ENCODE results near the gene XPO1.

The XPO1 gene

DNA sequence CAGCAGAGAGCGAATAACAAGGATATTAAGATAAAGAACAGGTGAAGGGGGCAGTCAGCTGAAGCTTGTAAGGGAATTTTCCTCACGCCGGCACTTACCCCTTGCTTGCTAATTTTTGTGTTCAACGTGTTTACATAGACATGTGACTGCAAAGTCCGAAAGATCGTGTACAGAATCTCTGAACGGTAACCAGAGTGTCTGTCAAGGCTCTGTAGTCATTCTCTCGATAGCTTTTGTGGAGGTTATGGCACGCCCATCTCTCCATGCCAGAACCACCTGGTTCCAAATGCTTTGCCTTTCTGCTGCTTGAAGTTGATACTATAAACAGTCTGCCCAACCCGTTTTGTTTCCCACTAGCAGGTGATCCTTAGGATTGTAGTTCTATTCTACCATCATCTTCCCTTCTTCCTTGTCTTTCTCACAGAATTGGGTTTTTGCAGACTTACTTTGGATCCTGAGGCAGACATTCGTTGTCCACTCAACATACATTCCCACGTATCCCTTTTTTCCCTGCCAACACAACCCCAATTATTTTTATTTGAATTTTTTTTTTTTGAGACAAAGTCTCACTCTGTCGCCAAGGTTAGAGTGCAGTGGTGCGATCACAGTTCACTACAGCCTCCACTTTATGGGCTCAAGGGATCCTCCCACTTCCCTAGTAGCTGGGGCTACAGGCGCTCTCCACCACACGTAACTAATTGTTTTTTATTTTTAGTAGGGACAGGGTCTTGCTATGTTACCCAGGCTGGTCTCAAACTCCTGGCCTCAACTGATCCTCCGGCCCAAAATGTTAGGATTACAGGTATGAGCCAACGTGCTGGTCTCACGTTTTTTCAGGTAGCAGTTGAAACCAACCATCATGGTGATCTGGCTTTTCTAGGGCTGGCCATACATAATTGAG is 66.0 kb downstream of the XPO1 start:
- TF ChIP-seq, protein P1, sequence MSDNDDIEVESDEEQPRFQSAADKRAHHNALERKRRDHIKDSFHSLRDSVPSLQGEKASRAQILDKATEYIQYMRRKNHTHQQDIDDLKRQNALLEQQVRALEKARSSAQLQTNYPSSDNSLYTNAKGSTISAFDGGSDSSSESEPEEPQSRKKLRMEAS (IDR thresholded peaks at IDR 0.05), result peak; percentile 6; the same call in 1 of the 2 replicates
- TF ChIP-seq NFIC (IDR thresholded peaks at IDR 0.05), result no peak

DNA sequence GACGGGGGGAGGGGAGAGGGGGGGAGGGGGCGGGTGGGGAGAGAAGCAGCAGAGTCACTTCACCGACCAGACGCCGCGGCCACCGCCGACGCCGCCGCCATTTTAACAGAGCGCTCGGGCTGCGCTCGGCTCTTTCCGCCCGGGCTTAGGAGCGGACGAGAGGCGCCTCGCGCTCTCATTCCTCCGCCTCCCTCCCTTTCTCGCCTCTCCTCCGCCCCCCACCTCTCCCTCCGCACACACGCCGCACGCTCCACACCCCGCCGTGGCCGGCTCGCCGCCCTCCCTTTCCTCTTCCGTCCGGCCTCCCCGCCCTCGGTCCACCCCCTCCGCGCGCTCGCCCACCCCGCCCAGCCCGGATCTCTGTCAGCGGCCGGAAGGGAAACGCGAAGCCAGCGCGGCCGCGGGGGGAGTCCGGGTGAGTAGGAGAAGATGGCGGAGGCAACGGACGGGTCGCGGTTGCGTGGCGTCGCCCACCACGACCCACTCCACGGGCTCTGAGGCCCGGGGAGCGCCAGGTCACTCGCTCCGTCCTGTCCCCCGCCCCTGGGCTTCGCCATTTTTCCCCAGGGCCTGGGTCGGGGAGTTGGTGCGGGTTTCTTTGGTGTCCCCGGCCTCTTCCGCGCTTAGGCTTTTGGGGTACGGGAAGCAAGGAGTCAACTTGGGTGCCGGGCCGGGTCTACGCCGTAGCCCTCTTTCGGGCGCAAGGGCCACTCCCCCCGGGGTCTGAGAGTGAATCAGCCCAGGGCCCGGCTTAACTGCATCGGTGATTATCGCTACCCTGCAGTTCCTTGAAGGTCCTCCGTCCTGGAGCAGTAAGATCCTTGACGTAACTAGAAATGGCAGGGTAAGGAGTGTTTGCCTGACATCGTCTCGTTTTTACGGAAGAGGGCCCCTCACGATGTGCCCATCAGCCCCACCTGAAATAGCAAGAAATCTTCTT is 66.9 kb downstream of the XPO1 start, which contains the start of gene USP34:
USP34 (minus strand) TSS at position 123 of the 940 bp plus-strand sequence. CDS start 395 bp downstream, outside the sequence.
- TF ChIP-seq, protein P1 (IDR thresholded peaks at IDR 0.05), result peak; percentile 65
- TF ChIP-seq NFIC (IDR thresholded peaks at IDR 0.05) (peak; percentile 43), TCF12 (IDR thresholded peaks at IDR 0.05; ENCODE audit: low read depth) (peak; percentile 52; the same call in 1 of the 2 replicates), TAF1 (IDR thresholded peaks at IDR 0.05; ENCODE audit: low read depth) (peak; percentile 92), ZBTB7A (IDR thresholded peaks at IDR 0.05; ENCODE audit: low read depth) (0 out of 2 replicates have a peak, but pooled peaks have one; percentile 54), RAD21 (IDR thresholded peaks at IDR 0.05; ENCODE audit: low read depth) (no peak), FOXM1 (IDR thresholded peaks at IDR 0.05; ENCODE audit: borderline replicate concordance, low read depth) (0 out of 2 replicates have a peak, but pooled peaks have one; percentile 23), CEBPB (IDR thresholded peaks at IDR 0.05) (no peak), EP300 (IDR thresholded peaks at IDR 0.05; ENCODE audit: borderline replicate concordance) (no peak), TEAD4 (IDR thresholded peaks at IDR 0.05) (no peak), YY1 (IDR thresholded peaks at IDR 0.05; ENCODE audit: low read depth) (peak; percentile 87)
- TF ChIP-seq, protein P2, sequence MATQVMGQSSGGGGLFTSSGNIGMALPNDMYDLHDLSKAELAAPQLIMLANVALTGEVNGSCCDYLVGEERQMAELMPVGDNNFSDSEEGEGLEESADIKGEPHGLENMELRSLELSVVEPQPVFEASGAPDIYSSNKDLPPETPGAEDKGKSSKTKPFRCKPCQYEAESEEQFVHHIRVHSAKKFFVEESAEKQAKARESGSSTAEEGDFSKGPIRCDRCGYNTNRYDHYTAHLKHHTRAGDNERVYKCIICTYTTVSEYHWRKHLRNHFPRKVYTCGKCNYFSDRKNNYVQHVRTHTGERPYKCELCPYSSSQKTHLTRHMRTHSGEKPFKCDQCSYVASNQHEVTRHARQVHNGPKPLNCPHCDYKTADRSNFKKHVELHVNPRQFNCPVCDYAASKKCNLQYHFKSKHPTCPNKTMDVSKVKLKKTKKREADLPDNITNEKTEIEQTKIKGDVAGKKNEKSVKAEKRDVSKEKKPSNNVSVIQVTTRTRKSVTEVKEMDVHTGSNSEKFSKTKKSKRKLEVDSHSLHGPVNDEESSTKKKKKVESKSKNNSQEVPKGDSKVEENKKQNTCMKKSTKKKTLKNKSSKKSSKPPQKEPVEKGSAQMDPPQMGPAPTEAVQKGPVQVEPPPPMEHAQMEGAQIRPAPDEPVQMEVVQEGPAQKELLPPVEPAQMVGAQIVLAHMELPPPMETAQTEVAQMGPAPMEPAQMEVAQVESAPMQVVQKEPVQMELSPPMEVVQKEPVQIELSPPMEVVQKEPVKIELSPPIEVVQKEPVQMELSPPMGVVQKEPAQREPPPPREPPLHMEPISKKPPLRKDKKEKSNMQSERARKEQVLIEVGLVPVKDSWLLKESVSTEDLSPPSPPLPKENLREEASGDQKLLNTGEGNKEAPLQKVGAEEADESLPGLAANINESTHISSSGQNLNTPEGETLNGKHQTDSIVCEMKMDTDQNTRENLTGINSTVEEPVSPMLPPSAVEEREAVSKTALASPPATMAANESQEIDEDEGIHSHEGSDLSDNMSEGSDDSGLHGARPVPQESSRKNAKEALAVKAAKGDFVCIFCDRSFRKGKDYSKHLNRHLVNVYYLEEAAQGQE (IDR thresholded peaks at IDR 0.05; ENCODE audit: low read depth), result 0 out of 2 replicates have a peak, but pooled peaks have one; percentile 8
- TF ChIP-seq, protein P3, sequence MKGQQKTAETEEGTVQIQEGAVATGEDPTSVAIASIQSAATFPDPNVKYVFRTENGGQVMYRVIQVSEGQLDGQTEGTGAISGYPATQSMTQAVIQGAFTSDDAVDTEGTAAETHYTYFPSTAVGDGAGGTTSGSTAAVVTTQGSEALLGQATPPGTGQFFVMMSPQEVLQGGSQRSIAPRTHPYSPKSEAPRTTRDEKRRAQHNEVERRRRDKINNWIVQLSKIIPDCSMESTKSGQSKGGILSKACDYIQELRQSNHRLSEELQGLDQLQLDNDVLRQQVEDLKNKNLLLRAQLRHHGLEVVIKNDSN (IDR thresholded peaks at IDR 0.05), result no peak

DNA sequence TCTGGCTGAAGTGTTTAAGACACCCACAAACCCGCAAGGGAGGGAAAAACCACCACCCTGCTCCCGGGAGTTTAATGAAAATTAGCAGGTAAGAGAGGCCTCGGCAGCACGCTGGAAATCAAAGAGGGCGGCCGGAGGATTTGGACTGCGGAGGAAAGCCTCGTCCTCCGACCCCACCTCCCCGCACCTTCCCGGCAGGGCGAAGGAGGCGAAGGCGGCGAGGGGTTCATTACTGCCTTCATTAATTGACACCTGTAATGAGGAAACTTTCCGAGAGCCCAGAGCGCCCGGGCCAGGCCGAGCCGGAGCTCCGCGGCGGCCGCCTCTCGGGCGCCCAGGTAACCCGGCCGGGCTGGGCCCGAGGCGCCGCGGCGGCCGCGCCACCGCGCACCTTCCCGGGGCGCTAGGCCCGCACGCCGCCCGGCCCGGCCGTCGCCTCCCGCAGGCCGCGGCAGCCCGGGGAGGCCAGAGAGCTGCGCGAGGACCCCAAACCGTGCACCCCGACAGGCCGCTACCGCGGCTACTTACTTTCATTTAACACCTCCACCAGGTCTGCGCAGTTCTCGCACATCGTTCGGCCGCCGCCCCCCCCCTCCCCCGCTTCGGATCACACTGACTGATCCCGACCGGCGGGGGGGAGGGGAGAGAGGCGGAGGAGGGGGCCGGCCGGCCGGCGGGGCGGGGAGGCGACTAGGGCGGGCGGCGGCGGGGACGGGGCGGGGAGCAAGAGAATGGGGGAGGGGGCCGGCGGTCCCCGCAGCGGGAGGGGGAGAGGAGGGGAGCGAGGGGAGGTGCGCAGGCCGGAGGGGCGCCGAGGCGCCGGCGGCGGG is 67.8 kb downstream of the XPO1 start:
- TF ChIP-seq, protein P3 (IDR thresholded peaks at IDR 0.05), result no peak
- TF ChIP-seq, protein P2 (IDR thresholded peaks at IDR 0.05; ENCODE audit: low read depth), result no peak
- no peak for TF ChIP-seq TCF12 (IDR thresholded peaks at IDR 0.05; ENCODE audit: low read depth)
- TF ChIP-seq EGR1 (IDR thresholded peaks at IDR 0.05), result peak; percentile 45; the same call in 1 of the 2 replicates
- TF ChIP-seq TEAD4 (IDR thresholded peaks at IDR 0.05), result no peak
- no peak for TF ChIP-seq RAD21 (IDR thresholded peaks at IDR 0.05; ENCODE audit: low read depth)
- TF ChIP-seq, protein P1 (IDR thresholded peaks at IDR 0.05), result no peak; the same call in 1 of the 2 replicates

DNA sequence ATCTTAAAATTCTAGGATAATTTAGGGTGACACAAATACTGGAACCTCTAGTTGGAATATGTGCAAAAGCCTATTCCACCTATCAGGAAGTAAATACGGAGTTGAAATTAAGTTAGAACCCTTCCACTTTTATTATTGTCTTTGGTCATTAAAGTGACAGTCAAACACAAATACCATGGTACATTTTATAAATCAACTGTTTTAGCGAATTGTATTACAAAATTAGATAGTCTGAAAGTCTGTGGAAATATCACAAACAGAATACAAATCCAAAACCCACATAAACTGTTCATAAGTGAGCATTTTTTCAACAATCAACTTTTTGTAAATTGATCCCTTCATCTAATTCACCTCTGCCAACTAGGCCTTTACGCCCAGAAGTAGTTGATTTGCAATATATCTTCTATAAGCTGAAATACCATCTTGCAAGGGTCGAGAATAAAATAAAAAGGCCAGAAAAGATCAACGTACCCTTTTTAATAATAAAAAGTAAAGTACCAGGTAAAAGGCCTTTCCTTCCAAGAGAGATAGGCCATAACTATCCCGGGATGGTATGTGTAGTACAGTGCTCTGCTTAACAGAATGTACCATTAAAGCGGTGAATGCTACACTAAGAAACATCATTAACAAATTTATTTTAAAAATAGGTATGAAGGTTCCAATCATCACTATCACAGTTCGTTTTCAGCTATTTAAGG is 68.6 kb downstream of the XPO1 start:
- no peak for TF ChIP-seq EP300 (IDR thresholded peaks at IDR 0.05; ENCODE audit: borderline replicate concordance)
- TF ChIP-seq, protein P1 (IDR thresholded peaks at IDR 0.05), result no peak; the same call in 1 of the 2 replicates
- TF ChIP-seq, protein P3 (IDR thresholded peaks at IDR 0.05), result no peak
- TF ChIP-seq TCF12 (IDR thresholded peaks at IDR 0.05; ENCODE audit: low read depth), result no peak
- no peak for TF ChIP-seq CEBPB (IDR thresholded peaks at IDR 0.05)
- TF ChIP-seq NFIC (IDR thresholded peaks at IDR 0.05), result no peak
- no peak for TF ChIP-seq YY1 (IDR thresholded peaks at IDR 0.05; ENCODE audit: low read depth)
- no peak for TF ChIP-seq TAF1 (IDR thresholded peaks at IDR 0.05; ENCODE audit: low read depth)
- TF ChIP-seq TEAD4 (IDR thresholded peaks at IDR 0.05), result no peak
- no peak for TF ChIP-seq FOXM1 (IDR thresholded peaks at IDR 0.05; ENCODE audit: borderline replicate concordance, low read depth)
- no peak for TF ChIP-seq CREB1 (IDR thresholded peaks at IDR 0.05; ENCODE audit: low read depth)
- no peak for TF ChIP-seq ZBTB7A (IDR thresholded peaks at IDR 0.05; ENCODE audit: low read depth)
- TF ChIP-seq EGR1 (IDR thresholded peaks at IDR 0.05), result no peak
- TF ChIP-seq, protein P2 (IDR thresholded peaks at IDR 0.05; ENCODE audit: low read depth), result no peak
- no peak for TF ChIP-seq RAD21 (IDR thresholded peaks at IDR 0.05; ENCODE audit: low read depth)

Data from Ishikawa (cell line).